Thyroid gland (tissue), 4 donors: ENCODE measurements around the gene PTGER3. TPM values are rescaled to one million over a fixed set of nuclear protein-coding genes. Genes with fewer than 3 reads are reported as not detected.

Source experiments
- DNase-seq, 2 donors: peaks; one replicate each; pipeline ENCODE4 v3.0.0-alpha.2; 2019
- H3K27ac ChIP-seq, 3 donors: fragments of 200-600 bp; sonication (generic); 1 replicate in 2 of 3; 2 replicates in 1 of 3; pipeline ENCODE4 v1.5.1; 2016 to 2019; ENCODE audit warnings: mild to moderate bottlenecking in 1 of 3, moderate library complexity in 1 of 3
- H3K27me3 ChIP-seq: fragments of 200-600 bp; sonication (generic); one replicate; pipeline ENCODE4 v1.5.1; 2019
- H3K36me3 ChIP-seq, 2 donors: fragments of 200-600 bp; sonication (generic); one replicate each; pipeline ENCODE4 v1.5.1; 2016 to 2019
- H3K4me1 ChIP-seq, 2 donors: fragments of 200-600 bp; sonication (generic); one replicate each; pipeline ENCODE4 v1.5.1; 2017 to 2019
- H3K4me3 ChIP-seq, 3 donors: fragments of 200-600 bp; sonication (generic); replicated peaks in 1 of 3; 1 replicate in 2 of 3; 2 replicates in 1 of 3; pipeline ENCODE4 v1.5.1; 2016; ENCODE audit warnings: mild to moderate bottlenecking in 1 of 3
- H3K9me3 ChIP-seq: fragments of 200-600 bp; sonication (generic); one replicate; pipeline ENCODE4 v1.5.1; 2017
- CTCF ChIP-seq, 6 experiments: fragments of 200-600 bp in 3 of 6; fragments of 450-650 bp in 3 of 6; sonication (generic) in 3 of 6; IDR thresholded peaks; one replicate each; pipeline ENCODE4 v1.5.1; 2016 to 2019; ENCODE audit warnings: antibody characterized with exemption in 6 of 6, mild to moderate bottlenecking in 2 of 6, inconsistent platforms in 1 of 6, moderate library complexity in 1 of 6
- POLR2A ChIP-seq, 2 donors: fragments of 450-650 bp; IDR thresholded peaks; one replicate each; pipeline ENCODE4 v1.6.1; 2017; ENCODE audit warnings: antibody characterized with exemption in 2 of 2, mild to moderate bottlenecking in 2 of 2, moderate library complexity in 1 of 2
- WGBS, 2 donors: methylation state at CpG; one replicate each; pipeline ENCODE4 v1.1.5; 2017; 5-methylcytosine and 5-hydroxymethylcytosine counted together
- intact Hi-C: fragments of 100-400 bp; cut with DNase I; formaldehyde crosslinking; loops from one replicate; pipeline ENCODE4 v1.15.1; 2023
- total RNA-seq, 4 donors: library from RNA; depleted of rRNA; stranded (reverse); fragments of >200 nt; gene quantifications; one replicate each; pipeline ENCODE4 v1.2.3, GENCODE V29; 2016

Gene PTGER3
- total RNA-seq, 4 donors from 2014 or later, result 0.39 to 6.4 (median 2.1) TPM

- Histone ChIP-seq H3K27ac (no peak overlapping the region), H3K9me3 (no peaks in the 10 kb centered on the region), H3K36me3 (no peaks in the 10 kb centered on the region), H3K4me1 (no peaks in the 10 kb centered on the region), H3K4me3 (no peak overlapping the region), H3K27me3 (no peaks in the 10 kb centered on the region)
- TF ChIP-seq CTCF (IDR thresholded peaks at IDR 0.05) (no peak), POLR2A (IDR thresholded peaks at IDR 0.05) (no peak)
- DNase-seq, result no peak
- WGBS, 2 donors, result 82% methylated on average over 2 of the region's 2 CpGs
- intact Hi-C loops, result no loop called here
These were observed 46.0 kb downstream of the PTGER3 start for GRCh38 chr1:71001624-71002023.

- WGBS, 2 donors, result 88 to 89% methylated on average over 1 of the region's 1 CpG
- Histone ChIP-seq H3K4me1 (no peaks in the 10 kb centered on the region), H3K27ac (no peak overlapping the region), H3K27me3 (no peaks in the 10 kb centered on the region), H3K36me3 (no peaks in the 10 kb centered on the region), H3K4me3 (no peak overlapping the region), H3K9me3 (no peaks in the 10 kb centered on the region)
- intact Hi-C loops, result no loop called here
- DNase-seq, result no peak
- no peak for TF ChIP-seq POLR2A (IDR thresholded peaks at IDR 0.05)
- no peak for TF ChIP-seq CTCF (IDR thresholded peaks at IDR 0.05)
These were observed 49.8 kb downstream of the PTGER3 start for GRCh38 chr1:70997793-70998192.

DNA sequence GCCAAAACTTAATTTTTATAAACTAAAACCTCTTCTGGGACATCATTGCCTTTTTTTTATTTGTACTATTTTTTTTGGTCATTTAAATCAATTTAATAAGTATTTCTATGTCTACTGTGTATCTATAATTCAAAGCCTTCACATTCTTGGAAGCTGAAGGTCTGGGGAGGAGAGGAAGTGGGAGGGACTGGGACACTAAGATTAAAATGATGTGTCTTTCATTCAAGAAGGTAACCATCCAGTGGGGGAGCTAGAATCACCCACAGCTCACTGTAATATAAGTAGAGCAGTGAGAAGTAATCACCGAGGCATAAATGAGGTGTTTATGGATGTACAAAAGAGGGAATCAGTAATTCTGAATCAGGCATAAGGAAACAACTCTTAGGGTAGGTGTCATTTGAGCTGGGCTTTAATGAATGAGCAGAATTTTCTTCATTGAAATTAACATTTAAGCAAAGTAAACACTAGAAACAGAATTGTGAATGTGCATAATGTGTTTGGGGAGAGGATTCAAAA lies 52.8 kb downstream of the PTGER3 start:
- Histone ChIP-seq H3K36me3 (no peaks in the 10 kb centered on the region), H3K4me3 (no peak overlapping the region), H3K9me3 (no peaks in the 10 kb centered on the region), H3K4me1 (no peaks in the 10 kb centered on the region), H3K27ac (no peak overlapping the region), H3K27me3 (no peaks in the 10 kb centered on the region)
- TF ChIP-seq CTCF (IDR thresholded peaks at IDR 0.05), result no peak
- no peak for TF ChIP-seq POLR2A (IDR thresholded peaks at IDR 0.05)
- DNase-seq, result no peak
- intact Hi-C loops, result no loop called here
- WGBS, 2 donors, result 87 to 93% methylated on average over 1 of the region's 1 CpG

DNA sequence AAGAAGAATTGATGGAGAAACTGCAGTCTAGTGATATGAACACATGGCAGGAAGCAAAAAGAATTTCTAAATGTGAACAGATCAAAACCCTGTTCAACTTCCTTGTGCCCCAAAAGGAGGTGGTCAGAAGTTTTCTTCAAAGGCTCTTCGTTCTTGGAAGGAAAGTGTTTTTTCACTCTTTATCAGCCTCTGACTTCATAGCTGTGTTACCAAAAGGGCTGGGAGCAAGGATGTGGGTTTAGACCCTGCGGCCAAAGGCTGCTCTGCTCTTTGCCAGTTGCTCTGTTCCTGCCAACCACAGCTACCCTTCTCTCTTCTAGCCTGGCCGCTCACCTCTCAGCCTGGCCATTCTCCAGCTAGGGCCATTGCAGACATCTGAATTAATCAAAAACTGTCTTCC lies 53.8 kb downstream of the PTGER3 start:
- WGBS, 2 donors, result 87% methylated on average over 3 of the region's 3 CpGs
- TF ChIP-seq CTCF (IDR thresholded peaks at IDR 0.05) (no peak), POLR2A (IDR thresholded peaks at IDR 0.05) (no peak)
- intact Hi-C loops, result no loop called here
- H3K27ac ChIP-seq, result no peak overlapping the region
- H3K36me3 ChIP-seq, result no peaks in the 10 kb centered on the region
- H3K9me3 ChIP-seq, result no peaks in the 10 kb centered on the region
- no peaks in the 10 kb centered on the region for H3K27me3 ChIP-seq
- DNase-seq, result no peak
- no peak overlapping the region for H3K4me3 ChIP-seq
- H3K4me1 ChIP-seq, result no peaks in the 10 kb centered on the region

GRCh38 chr1:70992521-70992920 lies 55.1 kb downstream of the PTGER3 start:
- Histone ChIP-seq H3K36me3 (no peaks in the 10 kb centered on the region), H3K4me1 (no peaks in the 10 kb centered on the region), H3K9me3 (no peaks in the 10 kb centered on the region), H3K27me3 (no peaks in the 10 kb centered on the region), H3K4me3 (no peak overlapping the region), H3K27ac (no peak overlapping the region)
- no peak for DNase-seq
- TF ChIP-seq CTCF (IDR thresholded peaks at IDR 0.05) (no peak), POLR2A (IDR thresholded peaks at IDR 0.05) (no peak)
- intact Hi-C loops, result no loop called here
- WGBS, 2 donors, result 81 to 82% methylated on average over 2 of the region's 2 CpGs
